DMS 273 (cell line): ENCODE results near the gene IGDCC3.

Experiments used
- DNase-seq: peaks from one replicate; lab custom pipeline; 2025; ENCODE audit not compliant: unreplicated experiment; lab: John Stamatoyannopoulos, UW

IGDCC3 gene

DNA sequence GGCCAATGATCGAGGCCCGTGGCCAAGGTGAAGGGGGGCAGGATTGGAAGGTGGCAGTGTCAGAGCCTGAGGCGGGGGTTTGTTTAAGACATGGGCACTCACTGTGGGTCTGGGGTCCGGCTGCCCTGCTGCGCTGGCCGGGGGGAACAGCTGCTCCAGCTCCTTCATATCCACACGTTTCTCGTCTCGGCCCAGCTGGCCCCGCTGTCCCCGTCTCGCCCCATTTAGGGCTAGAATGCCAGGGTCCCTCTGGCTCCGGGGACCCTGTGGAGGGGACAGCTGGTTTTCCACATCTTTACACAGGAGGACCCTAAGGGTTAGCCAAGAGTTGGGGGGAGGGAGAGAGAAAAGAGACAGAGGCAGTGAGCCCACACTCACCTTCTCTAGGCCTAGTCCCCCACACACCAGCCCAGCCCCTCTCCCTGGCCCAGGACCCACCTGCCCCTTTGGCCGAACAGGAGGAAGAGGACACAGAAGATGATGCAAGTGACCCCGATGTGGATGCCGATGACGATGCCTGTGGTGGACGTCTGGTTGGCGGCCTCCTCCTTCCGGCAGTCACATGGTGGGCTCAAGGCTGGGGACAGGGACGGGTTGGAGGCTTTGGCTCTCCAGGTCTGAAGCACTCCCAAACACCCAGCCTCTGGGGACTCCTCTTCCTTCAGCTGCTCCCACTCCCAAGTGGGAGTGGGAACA, 48.4 kb downstream of the IGDCC3 start:
- DNase-seq: no peak

DNA sequence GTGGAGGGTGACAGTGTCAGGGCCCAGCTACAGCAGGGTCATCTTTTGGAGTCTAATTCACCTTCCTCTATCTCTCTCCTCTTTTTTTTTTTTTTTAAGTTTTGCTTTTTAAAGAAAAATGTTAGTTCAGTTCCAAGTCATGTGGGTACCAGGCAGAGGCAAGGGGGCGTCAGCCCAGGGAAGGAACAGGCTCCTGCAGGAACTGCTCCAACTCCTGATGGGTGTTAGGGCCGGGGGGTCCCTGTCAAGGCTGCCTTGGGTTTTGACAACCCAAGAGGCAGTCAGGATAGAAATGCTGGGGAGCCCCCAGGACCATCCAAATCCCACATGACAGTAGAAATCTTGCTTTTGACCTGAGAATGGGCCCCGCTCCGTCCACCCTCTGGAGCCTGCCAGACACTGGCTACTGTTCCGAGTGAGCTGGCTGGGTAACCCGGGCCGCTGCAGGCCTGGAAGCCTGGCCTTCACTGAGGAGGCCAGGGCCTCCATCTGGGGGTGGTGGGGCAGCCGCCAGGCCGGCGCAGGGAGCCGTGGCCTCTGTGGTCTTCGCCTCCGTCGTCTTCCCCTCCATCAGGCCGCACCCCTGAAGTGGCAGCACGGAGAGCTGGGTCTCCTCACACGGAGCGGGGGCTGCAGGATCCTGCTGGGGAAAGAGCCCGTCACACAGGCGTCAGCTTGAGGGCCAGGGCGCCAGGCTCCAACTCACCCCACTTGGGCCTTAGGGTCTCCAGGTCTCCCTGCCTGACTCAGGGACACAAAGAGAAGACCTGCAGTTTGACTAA, 49.1 kb downstream of the IGDCC3 start:
- DNase-seq: no peak

- no peak for DNase-seq
These were observed 50.0 kb downstream of the IGDCC3 start for GRCh38 chr15:65327651-65328393.

GRCh38 chr15:65326818-65327217, 51.0 kb downstream of the IGDCC3 start:
- DNase-seq: no peak

- no peak for DNase-seq
These were observed 51.7 kb downstream of the IGDCC3 start for GRCh38 chr15:65326117-65326526.

DNA sequence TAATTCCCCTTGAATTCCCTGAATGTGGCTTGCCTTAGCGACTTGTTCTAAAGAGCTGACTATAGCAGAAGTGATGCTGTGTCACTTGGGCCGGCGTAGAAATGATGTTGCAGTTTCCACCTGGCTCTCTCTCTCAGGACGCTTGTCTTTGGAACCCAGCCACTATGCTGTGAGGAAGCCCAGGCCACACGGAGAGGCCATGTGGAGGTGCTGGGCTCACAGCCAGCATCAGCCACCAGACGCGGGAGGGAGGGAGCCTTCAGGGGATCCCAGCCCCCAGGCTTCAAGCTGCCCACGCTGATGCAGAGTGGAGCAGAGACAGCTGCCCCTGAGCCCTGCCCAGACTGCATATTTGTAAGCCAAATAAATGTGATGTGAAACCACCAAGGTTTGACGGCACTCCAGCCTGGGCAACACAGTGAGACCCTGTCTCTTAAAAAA, 54.7 kb downstream of the IGDCC3 start:
- peak; percentile 96 for DNase-seq

- peak; percentile 86 for DNase-seq
These were observed 58.9 kb downstream of the IGDCC3 start for GRCh38 chr15:65318870-65319356.

GRCh38 chr15:65312400-65312916, 65.3 kb downstream of the IGDCC3 start:
- DNase-seq: no peak

- DNase-seq: no peak
These were observed 66.0 kb downstream of the IGDCC3 start for GRCh38 chr15:65311760-65312159.

DNA sequence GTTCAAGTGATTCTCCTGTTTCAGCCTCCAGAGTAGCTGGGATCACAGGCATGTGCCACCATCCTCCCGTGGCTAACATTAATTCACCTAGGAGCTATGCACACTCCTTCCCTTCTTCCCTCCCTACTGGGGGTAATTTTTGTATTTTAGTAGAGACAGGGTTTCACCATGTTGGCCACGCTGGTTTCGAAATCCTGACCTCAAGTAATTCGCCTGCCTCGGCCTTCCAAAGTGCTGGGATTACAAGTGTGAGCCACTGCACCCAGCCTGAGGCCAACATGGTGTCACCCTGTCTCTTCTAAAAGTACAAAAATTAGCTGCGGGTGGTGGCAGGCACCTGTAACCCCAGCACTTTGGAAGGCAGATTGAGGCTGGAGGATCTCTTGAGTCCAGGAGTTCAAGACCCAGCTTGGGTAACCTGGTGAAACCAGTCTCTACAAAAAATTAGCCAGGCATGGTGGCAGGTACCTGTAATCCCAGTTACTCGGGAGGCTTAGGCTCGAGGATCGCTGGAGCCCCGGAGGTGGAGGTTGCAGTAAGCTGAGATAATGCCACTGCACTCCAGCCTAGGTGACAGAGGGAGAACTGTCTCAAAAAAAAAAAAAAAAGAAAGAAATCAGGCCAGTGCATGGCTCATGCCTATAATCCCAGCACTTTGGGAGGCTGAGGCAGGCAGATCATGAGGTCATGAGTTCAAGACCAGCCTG, 67.2 kb downstream of the IGDCC3 start:
- no peak for DNase-seq

DNA sequence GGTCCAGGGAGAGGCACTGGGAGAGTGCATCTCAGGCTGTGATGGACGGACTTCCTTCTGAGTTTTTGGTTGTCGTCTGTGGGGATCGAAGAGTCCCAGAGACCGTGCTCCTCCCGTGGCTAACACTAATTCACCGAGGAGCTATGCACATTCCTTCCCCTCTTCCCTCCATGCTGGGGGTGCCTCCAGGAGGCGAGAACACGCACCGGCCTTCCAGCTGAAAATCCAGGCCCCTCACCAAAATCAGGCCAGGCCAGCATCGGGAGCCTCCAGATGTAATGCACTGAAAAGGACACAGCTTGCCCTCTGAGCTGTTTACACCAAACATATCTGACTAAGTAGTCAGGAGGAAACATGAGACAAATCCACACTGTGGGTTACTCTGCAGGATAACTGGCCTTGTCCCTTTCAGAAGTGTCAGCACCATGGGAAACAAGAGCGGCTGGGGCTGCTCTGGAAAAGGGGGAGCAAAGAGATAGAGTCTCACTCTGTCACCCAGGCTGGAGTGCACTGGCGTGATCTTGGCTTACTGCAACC, 67.9 kb downstream of the IGDCC3 start:
- no peak for DNase-seq

- no peak for DNase-seq
These were observed 69.8 kb downstream of the IGDCC3 start for GRCh38 chr15:65307978-65308377.

GRCh38 chr15:65306551-65306950, 71.3 kb downstream of the IGDCC3 start:
- DNase-seq: no peak

- DNase-seq: peak; percentile 36
These were observed 72.0 kb downstream of the IGDCC3 start for GRCh38 chr15:65305776-65306175.

GRCh38 chr15:65305150-65305758, 72.5 kb downstream of the IGDCC3 start:
- DNase-seq: peak; percentile 99

GRCh38 chr15:65304381-65305149, 73.2 kb downstream of the IGDCC3 start, which contains the start of gene RNU5B-1:
Gene RNU5B-1 (plus strand): TSS chr15:65304677.
- DNase-seq: peak; percentile 99

DNA sequence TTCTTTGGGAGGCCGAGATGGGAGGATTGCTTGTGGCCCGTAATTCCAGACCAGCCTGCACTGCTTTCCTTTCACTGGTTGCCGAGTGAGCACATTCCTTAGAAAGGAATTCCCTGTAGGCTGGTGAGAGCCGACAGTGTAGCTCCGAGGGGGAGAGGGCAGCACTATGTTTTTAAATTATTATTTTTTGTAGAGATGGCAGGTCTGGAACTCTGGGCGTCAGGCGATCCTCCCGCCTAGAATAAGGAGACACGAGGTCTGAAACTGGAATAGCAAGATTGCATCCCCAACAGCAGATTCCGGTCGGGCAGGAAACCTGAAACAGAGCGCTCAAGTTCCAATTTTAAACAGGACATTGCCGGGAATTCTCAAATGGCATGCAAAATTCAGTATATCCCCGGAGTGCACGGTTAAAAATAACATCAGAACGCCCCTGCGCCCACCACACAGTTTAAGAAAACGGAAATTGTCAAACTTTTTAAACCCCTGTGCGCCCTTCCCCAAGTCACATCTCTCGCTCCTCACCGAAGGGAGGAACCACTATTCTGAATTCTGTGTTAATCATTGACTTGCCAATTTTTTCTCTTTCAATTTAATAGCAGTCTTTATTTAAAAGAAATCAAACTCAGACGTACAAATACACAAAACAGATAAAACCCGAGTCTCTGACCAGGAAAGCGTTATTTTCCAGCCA, 74.0 kb downstream of the IGDCC3 start:
- DNase-seq: peak; percentile 53

GRCh38 chr15:65302061-65302460, 75.7 kb downstream of the IGDCC3 start:
- no peak for DNase-seq
